Measurements from ENCODE around the gene STUM. TPM values are rescaled to one million over a fixed set of nuclear protein-coding genes. Genes with fewer than 3 reads are reported as not detected.

The STUM gene
- polyA plus RNA-seq, 1 experiment = not detected

GRCh38 chr1:226586650-226587422 lies 38.3 kb downstream of the STUM start:
- CTCF ChIA-PET = no interaction called here
- H3K27me3 ChIP-seq (ENCODE audit: control insufficient read depth, insufficient read depth, low read length) = peaks cover 20% of the 10 kb centered on the region
- H3K9me3 ChIP-seq (ENCODE audit: control insufficient read depth, insufficient read depth, low read length) = no peaks in the 10 kb centered on the region
- H3K4me3 ChIP-seq (ENCODE audit: low read depth, low read length) = no peak overlapping the region
- POLR2A ChIA-PET = no interaction called here
- no peak for DNase-seq (ENCODE audit: low read depth, low spot score)
- no peak for TF ChIP-seq CTCF (IDR thresholded peaks at IDR 0.05; ENCODE audit: low read depth, low read length)
- H3K27ac ChIP-seq (ENCODE audit: low read depth, low read length) = no peak overlapping the region

DNA sequence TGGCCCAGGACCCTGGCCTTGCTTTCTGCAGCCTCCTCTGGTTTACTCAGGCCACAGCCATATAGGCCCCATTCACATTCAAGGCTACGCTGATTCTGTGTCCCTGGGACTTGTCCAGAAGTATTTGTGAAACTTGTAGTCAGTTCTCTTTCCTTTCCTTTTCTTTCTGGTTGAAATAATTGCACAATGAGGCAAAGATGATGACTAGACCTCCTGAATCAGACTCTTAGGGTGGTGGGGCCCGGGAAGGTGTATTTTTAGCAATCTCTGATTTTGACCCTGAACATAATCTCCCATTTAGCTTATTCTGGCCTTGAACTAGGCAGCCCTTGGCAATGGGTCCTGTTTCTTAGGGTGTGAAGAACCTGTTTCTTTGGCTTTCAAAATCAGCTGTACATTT lies 39.9 kb downstream of the STUM start:
- POLR2A ChIA-PET = no interaction called here
- CTCF ChIA-PET = interaction anchor here (1.1 kb wide), 1 partner anchor 20 kb away, joined by 3 read pairs; no protein-coding TSS in a partner anchor
- TF ChIP-seq CTCF (IDR thresholded peaks at IDR 0.05; ENCODE audit: low read depth, low read length) = no peak
- Histone ChIP-seq H3K27me3 (ENCODE audit: control insufficient read depth, insufficient read depth, low read length) (peaks cover 23% of the 10 kb centered on the region), H3K9me3 (ENCODE audit: control insufficient read depth, insufficient read depth, low read length) (no peaks in the 10 kb centered on the region), H3K27ac (ENCODE audit: low read depth, low read length) (no peak overlapping the region), H3K4me3 (ENCODE audit: low read depth, low read length) (no peak overlapping the region)
- DNase-seq (ENCODE audit: low read depth, low spot score) = no peak

DNA sequence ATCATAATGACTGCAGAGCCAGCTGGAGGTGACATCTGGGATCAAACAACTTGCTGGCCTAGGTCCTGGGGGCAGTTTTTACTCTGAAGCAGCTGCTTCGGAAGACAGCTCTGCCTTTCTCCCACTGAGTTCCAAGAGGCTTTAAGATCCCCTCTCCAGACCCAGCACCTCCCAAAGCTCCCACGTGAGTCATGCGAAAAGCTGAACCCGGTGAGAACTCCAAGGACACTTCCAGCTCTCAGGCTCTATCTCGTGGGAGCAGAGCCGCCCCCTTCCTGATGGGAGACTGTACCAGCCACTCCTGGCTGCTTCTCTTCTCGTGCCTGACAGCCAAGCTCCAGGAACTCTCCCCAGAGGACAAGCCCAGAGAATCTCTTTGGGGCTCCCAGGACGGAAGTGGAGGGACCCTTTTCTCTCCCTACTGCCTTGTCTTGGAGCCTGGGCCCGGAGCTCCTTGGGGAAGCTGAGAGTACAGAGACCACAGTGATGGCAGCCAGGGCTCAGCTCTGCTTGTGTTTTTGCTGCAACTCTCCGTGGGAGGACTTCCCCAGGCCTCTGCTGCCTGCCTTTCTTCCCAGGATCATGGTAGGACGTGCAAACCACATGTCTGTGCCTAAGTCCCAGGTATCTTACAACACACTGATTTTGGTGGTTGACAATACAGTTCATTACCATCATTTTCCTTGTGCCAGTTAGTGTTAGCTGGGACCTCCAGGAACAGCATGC lies 40.6 kb downstream of the STUM start:
- CTCF ChIA-PET = interaction anchor here (1.1 kb wide), 1 partner anchor 20 kb away, joined by 3 read pairs; no protein-coding TSS in a partner anchor
- H3K9me3 ChIP-seq (ENCODE audit: control insufficient read depth, insufficient read depth, low read length) = no peaks in the 10 kb centered on the region
- POLR2A ChIA-PET = no interaction called here
- no peak overlapping the region for H3K27ac ChIP-seq (ENCODE audit: low read depth, low read length)
- H3K27me3 ChIP-seq (ENCODE audit: control insufficient read depth, insufficient read depth, low read length) = peaks cover 25% of the 10 kb centered on the region
- no peak overlapping the region for H3K4me3 ChIP-seq (ENCODE audit: low read depth, low read length)
- no peak for DNase-seq (ENCODE audit: low read depth, low spot score)
- no peak for TF ChIP-seq CTCF (IDR thresholded peaks at IDR 0.05; ENCODE audit: low read depth, low read length)

DNA sequence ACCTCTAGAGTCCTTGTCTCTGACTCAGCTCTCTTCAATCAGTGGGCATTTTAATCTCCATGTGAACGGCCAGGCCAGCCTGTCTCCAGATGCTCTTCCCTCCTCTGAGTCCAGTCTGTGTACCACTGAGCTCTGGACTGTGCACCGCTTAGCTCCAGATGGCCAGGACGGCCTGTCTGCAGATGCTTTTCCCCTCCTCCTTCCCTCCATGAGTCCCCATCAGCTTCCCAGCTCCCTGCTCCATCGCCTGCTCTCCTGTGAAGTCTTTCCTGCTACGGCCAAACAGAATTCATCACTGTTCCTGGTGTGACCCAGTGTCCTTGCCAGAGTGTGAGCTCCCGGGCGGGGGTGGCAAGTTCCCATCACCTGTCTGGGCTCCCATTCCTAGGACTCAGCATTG lies 42.0 kb downstream of the STUM start:
- Histone ChIP-seq H3K27me3 (ENCODE audit: control insufficient read depth, insufficient read depth, low read length) (peaks cover 22% of the 10 kb centered on the region), H3K27ac (ENCODE audit: low read depth, low read length) (no peak overlapping the region), H3K4me3 (ENCODE audit: low read depth, low read length) (no peak overlapping the region), H3K9me3 (ENCODE audit: control insufficient read depth, insufficient read depth, low read length) (no peaks in the 10 kb centered on the region)
- DNase-seq (ENCODE audit: low read depth, low spot score) = no peak
- no peak for TF ChIP-seq CTCF (IDR thresholded peaks at IDR 0.05; ENCODE audit: low read depth, low read length)
- ChIA-PET POLR2A (no interaction called here), CTCF (interaction anchor here (0.8 kb wide), 1 partner anchor 43 kb away, joined by 6 read pairs; no protein-coding TSS in a partner anchor)

DNA sequence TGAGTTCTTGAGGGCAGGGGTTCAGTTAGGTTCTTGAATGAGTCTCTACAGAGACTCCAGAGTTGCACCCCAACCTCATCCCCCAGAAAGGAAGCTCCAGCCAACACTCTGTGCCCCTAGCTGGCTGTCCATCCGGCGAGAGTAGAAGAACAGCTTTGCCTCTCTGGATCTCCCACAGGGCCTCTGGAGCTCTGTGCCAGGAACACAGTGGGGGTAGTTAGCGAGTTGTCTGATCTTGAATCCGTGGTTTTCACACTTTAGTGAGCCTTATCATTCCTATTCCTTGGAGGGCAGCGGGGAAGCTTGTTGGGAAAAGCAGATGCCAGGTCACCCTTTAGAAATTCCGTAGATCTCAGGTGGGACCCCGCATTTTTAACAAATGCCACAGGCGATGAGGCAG lies 45.0 kb downstream of the STUM start:
- no peak for TF ChIP-seq CTCF (IDR thresholded peaks at IDR 0.05; ENCODE audit: low read depth, low read length)
- Histone ChIP-seq H3K27ac (ENCODE audit: low read depth, low read length) (no peak overlapping the region), H3K9me3 (ENCODE audit: control insufficient read depth, insufficient read depth, low read length) (no peaks in the 10 kb centered on the region), H3K4me3 (ENCODE audit: low read depth, low read length) (no peak overlapping the region), H3K27me3 (ENCODE audit: control insufficient read depth, insufficient read depth, low read length) (peaks cover 19% of the 10 kb centered on the region)
- ChIA-PET POLR2A (interaction anchor here (0.6 kb wide), 1 partner anchor 118 kb away, joined by 3 read pairs; no protein-coding TSS in a partner anchor), CTCF (interaction anchor here (0.7 kb wide), 1 partner anchor 120 kb away, joined by 3 read pairs; no protein-coding TSS in a partner anchor)
- no peak for DNase-seq (ENCODE audit: low read depth, low spot score)

Measured in AG04450 (cell line).